DND-41 (cell line): ENCODE measurements around the gene KRI1.

Experiments
- EZH2 ChIP-seq: IDR thresholded peaks from 3 replicates; pipeline ENCODE4 v1.6.1; 2012; ENCODE audit warnings: borderline replicate concordance, low read depth, mild to moderate bottlenecking, moderate library complexity, low read length, inconsistent platforms; ENCODE audit not compliant: severe bottlenecking
- TF ChIP-seq, protein P1 (sequence below): IDR thresholded peaks from 2 replicates; pipeline ENCODE4 v1.5.1; 2012; ENCODE audit warnings: borderline replicate concordance, low read length, moderate library complexity, mild to moderate bottlenecking; ENCODE audit not compliant: poor library complexity, severe bottlenecking; ENCODE audit errors: extremely low read depth

- TF ChIP-seq, protein P1, sequence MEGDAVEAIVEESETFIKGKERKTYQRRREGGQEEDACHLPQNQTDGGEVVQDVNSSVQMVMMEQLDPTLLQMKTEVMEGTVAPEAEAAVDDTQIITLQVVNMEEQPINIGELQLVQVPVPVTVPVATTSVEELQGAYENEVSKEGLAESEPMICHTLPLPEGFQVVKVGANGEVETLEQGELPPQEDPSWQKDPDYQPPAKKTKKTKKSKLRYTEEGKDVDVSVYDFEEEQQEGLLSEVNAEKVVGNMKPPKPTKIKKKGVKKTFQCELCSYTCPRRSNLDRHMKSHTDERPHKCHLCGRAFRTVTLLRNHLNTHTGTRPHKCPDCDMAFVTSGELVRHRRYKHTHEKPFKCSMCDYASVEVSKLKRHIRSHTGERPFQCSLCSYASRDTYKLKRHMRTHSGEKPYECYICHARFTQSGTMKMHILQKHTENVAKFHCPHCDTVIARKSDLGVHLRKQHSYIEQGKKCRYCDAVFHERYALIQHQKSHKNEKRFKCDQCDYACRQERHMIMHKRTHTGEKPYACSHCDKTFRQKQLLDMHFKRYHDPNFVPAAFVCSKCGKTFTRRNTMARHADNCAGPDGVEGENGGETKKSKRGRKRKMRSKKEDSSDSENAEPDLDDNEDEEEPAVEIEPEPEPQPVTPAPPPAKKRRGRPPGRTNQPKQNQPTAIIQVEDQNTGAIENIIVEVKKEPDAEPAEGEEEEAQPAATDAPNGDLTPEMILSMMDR: peak; percentile 90
- TF ChIP-seq EZH2: no peak
Observed at GRCh38 chr19:10505583-10506229, 60.1 kb downstream of the KRI1 start.
